ENCODE measurements around the gene TCEANC2.

Gene TCEANC2

DNA sequence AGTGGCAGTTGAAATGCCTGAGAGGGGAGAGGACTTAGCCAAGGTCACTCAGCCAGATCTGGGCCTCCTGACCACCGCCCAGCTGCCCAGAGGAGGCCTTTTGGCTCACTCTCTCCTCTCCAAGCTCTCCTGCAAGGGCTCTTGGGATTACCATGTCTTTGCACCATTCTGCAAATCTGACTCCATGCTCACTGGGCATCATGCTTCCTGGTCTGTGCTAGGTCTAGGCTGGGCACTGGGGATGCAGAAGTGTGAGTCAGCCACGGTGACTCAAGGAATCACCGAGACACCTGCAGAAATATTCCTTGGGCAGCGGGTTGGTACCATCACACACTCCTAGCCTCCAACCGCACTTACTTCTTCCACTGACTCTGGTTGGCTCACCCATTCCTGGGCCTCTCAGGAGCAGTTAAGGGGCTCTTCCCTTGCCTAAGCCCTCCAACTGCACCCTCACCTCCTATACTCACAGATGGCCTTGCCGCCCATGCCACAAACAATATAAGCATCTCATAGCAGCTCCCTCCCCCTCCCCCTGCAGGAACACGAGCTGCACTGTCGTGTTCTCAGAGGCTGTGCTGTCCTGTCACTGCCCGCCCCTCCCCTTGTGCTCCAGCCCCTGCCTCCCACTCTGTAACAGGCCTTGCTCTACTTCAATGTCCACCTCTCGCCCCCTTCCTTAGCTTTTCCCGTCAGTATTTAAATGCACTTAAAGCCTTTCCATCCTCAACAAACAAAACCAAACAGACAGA lies 64.6 kb downstream of the TCEANC2 start:
- DNase-seq: peak; percentile 68

DNA sequence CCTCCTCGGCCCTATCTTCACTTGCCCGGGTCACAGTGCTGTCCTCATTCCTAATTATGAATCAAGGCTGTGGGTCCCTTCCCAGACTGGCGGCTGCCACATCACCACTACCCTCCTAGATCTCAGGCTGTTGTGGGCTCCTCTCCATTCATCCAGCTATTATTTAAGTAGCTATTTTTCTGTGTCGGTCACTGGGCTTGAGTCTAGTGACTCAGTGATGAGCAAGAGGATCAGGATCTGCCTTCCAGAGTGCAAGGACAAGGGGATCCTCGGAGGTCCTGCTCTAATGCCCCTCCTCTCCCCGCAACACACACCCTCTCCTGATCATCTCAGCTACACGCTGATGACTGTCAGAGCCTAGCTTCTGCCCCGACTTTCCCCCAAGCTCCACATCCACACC lies 65.3 kb downstream of the TCEANC2 start:
- peak; percentile 59 for DNase-seq

DNA sequence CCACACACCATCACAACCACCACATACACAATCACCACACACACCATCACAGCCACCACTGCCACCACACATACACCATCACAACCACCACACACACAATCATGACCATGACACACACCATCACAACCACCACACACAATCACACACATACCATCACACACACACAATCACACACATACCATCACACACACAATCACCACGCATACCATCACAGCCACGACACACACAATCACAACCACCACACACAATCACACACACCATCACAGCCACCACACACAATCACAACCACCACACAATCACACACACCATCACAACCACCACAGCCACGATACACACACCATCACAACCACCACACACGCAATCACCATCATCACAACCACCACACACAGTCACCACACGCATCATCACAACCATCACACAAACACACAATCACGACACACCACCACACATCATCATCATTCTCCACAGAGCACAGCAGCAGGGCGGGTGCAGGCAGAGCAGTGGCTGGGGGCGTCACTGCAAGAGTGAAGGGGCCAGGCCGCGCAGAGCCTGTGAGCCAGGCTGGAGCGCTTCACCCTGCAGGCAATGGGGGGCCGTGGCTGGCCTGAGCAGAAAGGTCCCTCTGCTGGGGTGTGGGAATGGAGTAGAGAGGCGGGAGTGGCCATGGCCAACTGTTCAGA lies 66.8 kb downstream of the TCEANC2 start:
- DNase-seq: no peak

DNA sequence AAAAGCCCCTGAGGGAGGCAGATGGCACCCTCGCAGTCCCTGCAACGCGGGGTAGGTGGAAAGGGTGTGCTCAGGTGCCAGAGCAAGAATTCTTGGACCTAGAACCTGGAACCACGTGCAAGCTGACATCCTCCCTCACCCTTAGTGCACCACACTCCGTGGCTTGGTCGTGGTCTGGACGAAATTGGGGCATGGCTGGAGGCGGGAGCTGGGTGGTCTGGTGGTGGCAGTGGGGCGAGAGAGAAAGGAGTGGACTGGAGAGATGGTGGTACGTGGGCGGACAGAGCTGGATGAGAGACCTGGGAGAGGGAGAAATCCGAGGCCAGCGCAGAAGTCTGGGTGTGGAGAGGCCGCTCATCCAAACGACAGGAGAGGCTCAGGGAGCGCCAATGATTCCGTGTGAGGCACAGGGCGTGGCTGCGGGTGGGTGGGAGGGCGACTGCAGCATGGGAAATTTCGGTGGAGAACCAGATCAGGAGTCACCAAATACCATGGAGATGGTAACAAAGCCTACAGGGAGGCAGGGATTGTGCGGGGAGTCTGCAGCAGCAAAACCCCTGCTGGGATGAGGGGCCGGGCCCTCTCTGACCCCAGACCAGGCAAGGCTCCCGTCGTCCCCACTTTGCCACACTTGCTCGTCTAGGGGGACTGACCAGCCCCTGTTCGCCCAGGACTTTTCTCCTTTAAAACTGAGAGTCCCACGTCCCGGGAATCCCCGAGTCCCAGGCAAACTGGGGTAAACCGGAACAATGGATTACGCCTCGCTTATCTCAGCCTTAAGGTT lies 67.5 kb downstream of the TCEANC2 start:
- no peak for DNase-seq

DNA sequence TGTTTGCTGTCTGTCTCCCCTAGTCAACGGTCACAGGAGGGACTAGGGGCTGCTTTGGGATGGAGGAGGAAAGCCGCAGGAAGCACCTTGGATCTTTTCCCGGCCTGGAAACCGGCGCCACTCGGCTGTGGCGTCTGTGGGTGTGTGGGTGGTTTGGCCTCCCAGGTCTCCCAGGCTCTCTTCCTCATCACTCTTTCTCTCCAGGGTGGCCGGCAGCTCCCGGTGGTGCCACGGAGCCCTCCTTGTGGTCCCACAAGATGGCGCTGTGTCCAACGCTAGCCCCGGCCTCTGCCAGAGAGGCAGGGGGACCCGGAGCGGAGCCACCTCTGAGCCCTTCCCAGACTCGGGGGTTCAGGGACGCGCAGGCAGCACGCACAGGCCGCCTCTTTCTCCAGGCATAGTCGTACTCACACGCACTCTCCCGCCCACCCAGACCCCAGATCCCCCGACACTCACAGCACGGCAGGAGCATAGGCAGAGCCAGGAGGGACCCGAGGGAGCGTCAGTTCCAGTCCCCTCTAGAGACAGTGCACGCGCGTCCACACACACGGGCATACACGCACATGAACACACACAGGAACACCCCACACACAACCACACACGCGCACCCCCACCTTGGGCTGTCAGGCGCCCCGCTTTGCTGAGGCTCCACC lies 68.2 kb downstream of the TCEANC2 start:
- DNase-seq: peak; percentile 88

DNA sequence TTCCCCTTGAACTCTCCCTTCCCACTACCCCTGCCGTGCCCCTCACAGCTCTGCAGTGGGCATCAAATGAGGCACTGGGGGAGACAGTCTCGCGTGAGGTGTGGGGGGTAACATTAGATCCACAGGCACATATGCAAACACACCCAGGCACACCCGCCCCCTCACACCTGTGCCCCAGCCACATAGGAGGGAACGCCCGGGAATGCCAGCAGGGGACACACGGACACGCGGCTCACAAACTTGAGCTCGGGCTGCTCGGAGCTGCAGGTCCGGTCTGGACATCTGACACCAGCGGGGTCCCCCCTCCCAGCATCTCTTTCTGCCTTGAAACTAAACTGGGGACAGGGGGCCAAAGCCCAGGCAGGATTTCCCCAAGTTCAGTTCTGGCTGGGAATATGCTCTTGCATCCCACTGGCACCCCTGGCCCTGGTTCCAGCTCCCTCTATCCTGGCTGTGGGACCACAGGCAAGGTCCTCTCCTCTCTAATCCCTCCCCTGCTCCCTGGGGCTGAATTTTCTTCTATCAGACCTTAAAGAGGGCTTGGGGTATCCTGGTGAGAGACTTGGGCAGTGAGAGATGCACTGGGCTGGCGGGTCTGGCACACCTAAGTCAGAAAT lies 68.8 kb downstream of the TCEANC2 start:
- DNase-seq: no peak

DNA sequence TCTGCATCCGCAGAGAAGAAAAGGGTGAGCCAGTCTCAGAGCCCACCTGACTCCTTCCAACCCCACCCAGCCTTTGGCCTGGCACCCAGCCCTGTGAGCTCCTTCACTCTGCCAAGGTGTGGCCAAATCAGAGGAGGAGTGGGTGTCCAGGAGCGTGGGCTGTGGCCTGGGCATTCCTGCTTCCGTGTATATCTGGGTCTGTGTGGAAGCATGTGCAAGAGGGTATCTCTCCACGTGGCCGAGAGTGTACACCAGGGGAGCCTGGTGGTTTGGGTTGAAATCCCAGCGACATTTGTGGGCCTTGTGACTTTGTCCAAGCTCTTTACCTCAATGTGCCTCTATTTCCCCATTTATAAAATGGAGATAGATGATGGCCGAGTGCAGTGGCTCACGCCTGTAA lies 69.6 kb downstream of the TCEANC2 start:
- no peak for DNase-seq

DNA sequence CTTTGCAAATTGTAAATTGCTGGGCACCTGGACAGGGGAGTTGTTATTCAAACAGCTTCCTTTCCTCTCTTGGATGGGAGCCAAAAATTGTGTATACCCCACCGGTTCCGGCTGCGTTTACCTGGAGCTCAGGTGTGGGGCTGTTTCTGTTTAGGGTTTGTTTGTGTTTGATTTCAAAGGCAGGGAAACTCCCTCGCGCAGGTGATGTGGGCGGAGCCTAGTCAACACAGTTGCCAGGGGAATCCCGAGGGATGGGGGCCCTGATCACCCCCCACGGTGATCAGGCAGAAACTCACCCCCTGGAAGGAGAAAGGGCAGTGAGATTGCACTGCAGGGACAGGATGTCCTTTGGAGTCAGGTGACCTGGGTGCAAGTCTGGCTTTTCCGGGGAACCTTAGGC lies 71.1 kb downstream of the TCEANC2 start:
- no peak for DNase-seq

DNA sequence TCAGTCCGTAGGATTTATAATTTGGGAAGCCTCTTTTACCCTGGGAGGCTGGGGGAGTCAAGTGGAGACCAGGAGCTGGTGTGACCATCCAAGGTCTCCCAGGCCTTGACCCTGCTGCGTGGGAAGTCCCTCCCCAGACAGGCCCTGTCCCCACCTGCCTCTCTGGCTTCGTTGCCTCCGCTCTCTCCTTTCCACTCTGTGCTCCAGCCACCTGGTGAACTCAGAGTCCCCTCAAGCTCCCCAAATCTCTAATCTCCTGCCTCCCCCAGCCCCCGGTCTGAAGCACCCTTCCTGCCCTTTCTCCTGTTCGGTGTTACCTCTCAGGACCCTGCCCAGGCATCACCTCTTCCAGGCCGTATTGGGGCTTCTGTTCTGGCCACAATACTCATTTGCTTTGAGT lies 71.5 kb downstream of the TCEANC2 start:
- no peak for DNase-seq

DNA sequence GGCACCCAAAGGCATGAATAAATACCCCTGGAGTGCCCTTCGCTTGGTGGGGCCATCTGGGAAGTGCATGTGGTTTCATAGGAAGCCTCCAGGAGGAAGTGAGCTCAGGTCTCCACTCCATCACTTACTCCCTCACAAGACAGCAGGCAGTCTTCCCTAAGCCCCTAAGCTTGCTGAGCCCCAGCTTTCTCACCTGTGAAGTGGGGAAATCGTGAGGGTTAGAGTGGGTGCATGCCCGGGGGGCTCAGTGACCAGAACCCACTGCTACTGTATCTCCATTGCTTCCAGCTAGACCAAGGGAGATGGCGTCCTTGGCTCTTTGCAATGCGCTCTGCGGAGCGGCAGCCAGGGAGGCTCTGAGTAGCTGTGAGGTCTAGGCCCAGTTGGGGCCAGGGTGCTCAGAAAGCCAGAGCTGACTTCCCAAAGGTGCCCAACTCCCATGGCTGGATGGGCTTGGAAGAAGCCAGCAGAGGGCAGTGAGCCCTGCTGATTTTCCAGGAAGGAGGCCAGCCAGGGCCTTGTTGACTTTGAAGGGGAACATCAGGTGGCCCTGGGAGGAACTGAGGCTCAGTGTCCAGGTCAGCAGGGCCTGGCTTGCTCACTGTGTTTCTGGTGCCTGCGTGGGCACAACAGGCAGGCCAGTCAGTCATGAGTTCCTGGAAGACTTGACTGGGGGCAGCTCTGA lies 72.1 kb downstream of the TCEANC2 start:
- peak; percentile 58 for DNase-seq

DNA sequence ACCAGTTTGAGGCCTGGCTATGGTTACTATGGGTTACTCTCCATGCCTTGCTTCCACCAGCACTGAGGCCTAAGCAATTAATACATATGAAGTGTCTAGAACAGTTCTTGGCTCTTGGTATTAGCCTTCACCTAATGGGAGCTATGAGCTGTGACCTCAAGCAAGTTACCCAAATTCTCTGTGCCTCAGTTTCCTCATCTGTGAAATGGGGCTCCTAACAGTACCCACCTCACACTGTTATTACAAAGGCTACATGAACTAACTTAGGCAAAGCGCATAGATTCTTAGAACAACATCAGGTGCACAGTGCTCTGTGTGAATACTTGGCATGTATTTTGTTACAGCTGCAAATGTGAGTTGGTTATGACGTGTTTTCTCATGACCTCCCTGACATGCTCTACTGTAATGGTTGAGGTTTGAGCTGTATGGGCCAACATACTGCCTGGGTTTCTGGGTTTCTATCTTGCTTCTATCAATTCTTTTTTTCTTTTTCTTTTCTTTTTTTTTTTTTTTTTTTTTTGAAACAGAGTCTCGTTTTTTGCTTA lies 72.9 kb downstream of the TCEANC2 start:
- DNase-seq: no peak

DNA sequence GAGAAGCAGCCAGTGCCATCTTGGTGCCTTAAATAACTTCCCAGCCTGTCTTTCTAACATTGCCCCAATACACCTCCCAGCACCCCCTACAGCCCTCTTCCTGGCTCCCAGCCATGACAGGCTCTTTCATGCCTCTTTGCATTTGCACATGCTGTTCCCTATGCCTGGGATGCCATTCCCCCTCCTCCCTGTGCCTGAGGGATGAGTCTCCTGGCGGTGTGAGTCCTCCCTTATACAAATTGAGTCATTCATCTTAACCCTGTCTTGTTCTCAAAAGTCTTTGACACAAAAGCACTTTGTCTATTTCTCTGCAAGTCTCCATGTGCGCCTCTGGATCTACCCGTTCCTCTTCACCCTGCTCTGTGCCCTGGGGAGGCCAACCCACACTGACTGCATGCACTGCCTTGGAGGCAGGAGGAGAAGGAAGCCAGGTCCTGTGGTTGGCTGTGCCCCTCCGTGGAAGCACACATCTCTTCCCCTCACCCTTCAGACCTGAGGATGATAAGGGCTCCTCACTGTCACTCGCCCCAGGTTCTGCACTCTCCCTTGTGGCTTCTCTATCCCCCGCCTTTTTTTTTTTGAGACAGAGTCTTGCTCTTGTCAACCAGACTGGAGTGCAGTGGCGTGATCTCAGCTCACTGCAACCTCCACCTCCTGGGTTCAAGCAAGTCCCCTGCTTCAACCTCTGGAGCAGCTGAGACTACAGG lies 74.3 kb downstream of the TCEANC2 start:
- DNase-seq: no peak

DNA sequence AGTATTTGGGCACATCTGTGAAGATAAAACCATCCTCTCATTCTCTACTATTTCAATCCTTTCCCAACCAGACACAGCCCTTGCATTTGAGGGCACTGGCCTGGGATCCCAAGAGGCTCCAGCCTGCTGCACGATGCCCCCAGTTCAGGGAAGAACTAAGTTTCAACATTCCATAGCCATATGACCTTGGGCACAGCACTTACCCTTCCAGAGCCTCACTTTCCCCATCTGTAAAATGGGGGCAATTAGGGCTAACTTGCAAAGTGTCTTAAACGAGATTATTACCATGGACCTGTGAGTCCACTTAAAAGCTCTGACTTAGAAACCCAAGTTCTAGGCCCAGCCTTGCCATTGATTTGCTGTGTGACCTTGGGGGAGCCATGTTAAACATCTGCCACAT lies 76.5 kb downstream of the TCEANC2 start:
- no peak for DNase-seq

DNA sequence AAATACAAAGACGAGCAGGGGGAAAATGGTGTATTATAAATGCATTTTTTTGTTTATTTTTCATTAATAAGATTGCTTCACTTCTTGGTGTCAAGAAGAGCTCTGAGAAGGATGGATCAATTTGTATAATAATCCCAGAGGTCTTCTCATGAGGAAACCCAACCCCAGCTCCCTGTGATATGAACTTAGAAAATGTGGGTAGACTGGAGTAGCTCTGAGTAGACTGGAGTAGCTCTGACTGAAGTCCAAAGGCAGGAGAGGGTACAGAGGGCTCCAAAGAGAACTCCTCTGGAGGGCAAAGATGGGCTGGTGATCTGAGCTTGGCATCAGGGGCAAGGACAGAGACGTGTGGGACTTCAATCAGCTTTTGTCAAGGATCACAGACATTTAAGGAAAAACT lies 78.0 kb downstream of the TCEANC2 start:
- DNase-seq: no peak

DNA sequence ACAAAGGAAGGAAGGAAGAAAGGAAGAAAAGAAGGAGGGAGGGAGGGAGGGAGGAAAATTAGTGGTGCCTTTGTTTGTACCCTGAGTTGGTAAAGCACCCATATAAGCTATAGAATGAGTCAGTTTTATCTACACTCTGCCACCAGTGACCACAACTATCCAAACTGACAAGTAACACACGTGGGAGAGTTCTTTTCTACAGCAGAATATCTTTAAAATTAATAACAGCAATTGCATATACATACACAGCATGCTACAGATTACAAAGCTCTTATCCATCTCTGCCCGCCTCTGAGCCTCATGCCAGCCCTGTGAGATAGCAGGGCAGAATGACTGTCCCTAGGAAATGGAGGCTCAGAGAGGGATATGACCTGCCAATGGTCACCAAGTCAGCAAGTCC lies 79.1 kb downstream of the TCEANC2 start:
- no peak for DNase-seq

DNA sequence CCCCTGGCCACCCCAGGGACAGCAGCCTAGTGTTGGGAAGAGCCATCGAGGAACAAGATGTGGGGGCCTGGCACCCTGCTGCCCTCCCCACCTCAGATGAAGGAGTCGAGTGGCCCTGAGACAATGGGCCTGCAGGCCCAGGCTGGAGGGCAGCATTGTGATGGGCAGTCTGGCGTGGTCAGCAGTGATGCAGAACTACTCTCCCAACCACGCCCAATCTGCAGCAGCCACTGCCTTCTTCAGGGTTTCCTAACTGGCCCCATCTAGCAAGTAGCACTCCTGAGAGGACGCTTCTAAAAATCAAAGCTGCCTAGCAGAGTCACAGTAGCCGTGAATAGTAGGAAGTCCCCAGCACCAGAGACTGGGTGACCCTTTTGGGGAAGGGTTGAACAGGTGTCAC lies 80.9 kb downstream of the TCEANC2 start:
- no peak for DNase-seq

DNA sequence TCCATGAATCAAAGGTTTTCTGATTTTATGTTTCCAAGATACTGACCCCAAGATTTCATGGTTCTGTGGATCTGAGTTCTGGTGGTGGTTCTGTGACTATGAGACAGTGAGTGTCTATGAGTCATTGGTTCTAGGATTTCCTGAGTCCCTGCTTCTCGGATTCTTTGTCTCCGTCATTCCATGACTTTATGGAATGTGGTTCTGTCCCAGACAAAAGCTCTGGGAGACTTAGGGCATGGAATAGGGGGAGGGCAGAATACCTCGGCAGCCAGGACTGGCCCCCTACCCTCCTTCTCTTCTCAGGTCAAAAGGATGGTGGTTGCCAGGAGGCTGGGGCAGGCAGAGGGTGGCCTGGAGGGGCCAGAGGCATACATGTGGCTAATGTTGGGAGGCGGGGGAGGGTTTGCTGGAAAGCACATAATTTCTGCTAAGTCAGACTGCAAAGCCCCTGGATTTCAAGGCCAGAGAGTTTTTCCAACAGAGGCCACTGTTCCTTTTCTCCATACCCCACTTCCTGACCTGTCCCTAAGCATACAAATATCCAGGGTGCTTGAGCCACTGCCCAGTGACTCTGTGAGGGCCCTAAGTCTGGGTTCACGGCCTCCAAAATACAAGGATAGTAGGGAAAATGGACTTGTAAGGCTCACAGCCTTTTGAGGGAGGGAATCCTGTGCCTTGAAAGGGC lies 82.2 kb downstream of the TCEANC2 start:
- no peak for DNase-seq

DNA sequence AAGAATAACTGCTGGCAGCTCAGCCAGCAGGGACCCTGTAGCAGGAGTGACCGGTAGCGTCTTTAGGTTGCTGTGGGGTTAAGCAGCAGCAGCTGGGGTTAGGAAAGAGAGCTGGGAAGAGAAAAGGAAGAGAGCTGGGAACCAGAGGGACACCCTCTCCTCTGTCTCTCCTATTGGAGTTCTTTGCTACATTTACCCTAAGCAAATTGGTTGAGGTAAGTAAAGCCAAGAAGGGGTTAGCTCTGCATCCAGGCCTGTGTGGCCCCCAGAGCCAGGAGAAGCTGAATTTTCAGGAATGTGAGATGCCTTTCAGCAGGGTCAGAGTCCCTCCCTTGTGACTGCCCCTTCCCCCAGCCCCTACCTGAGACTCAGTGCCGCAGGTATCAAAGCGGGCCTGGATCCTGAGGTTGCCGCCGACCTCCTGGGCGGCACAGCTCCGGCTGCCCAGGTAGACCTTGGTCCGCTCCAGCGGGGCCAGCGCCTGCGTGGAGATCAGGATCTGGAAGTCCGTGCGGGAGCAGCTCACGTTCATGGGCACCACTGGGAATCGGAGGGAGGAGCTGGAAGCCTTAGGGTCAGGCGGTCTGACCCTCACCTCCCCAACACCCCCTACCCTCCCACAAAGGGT lies 83.0 kb downstream of the TCEANC2 start:
- DNase-seq: no peak

DNA sequence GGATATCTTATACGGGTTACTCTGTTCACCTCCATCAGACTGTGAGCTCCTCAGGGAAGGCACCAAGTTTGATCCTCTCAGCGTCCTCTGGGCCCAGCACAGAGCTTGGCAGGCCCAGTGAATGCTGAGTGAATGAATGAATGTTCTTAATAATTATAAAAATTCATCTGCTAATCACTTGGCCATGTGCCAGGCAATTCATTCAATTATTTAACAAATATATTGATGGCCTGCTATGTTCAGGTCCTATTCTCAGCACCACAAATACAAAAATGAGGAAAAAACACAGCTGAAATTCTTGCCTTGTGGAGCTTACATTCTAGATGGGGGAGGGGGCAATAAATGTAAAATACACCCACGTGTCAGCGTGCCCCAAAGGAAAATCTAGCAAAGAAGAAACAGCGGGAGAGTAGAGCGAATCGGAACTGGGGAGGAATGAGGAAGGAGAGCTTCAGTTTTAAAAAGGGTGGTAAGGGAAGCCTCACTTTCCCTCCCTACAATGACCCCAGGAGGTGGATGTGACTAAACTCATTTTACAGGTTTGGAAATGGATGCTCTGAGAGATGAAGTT lies 83.6 kb downstream of the TCEANC2 start:
- no peak for DNase-seq

DNA sequence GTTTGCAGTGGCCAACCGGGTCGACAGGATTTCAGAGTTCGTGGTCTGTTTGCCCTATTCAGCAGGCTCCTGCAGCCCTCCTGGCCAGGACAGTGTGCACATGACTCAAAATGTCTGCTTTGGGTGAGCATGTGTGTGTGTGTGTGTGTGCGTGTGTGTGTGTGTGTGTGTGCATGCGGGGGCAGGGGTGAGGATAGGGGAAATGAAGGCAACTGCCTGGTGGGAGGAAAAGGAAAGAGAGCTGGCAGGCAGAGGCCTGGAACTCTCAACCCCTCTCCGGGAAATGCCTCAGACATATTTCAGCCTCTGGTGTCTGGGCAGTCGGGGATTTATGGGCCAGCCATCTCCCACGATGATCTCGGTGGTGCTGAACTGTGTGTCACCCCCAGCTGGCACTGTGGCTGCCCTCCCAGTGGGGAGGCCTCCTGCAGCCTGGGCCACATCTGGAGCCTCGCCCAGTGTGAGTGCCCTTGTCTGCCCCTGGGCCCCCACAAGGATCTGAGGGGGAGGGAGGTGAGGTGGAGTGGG lies 84.2 kb downstream of the TCEANC2 start:
- no peak for DNase-seq
